HEK293 (cell line): Measurements from ENCODE around the gene MORN1.
A peak's percentile ranks its signal among the peaks of the same experiment; 100 is the strongest.

Source experiments
- CTCF ChIA-PET: fragments of 350-600 bp; formaldehyde crosslinking; extraction: SDS; loops from one replicate; lab custom pipeline; 2021; ENCODE audit warnings: antibody characterized with exemption; lab: Yijun Ruan, JAX
- POLR2A ChIA-PET: fragments of 300-600 bp; formaldehyde crosslinking; extraction: SDS; loops from one replicate; lab custom pipeline; 2020; ENCODE audit warnings: antibody characterized with exemption, inconsistent platforms; lab: Yijun Ruan, JAX
- H3K27ac ChIP-seq: fragments of 200-500 bp; sonication (Bioruptor generic); 2 replicates; pipeline ENCODE4 v1.5.1; 2014; ENCODE audit warnings: low read depth, low read length, control low read depth, inconsistent platforms; ENCODE audit errors: extremely low read depth
- H3K36me3 ChIP-seq, 2 experiments: fragments of 200-500 bp in 1 of 2; sonication (Bioruptor generic) in 1 of 2; 1 replicate in 1 of 2; 2 replicates in 1 of 2; pipeline ENCODE4 v1.5.1; 2014 to 2017; ENCODE audit warnings: inconsistent platforms in 2 of 2, low read length in 2 of 2; ENCODE audit not compliant: control insufficient read depth in 2 of 2, insufficient read depth in 1 of 2
- H3K4me1 ChIP-seq: fragments of 200-500 bp; sonication (Bioruptor generic); 2 replicates; pipeline ENCODE4 v1.5.1; 2014; ENCODE audit warnings: mild to moderate bottlenecking, low read length, inconsistent platforms; ENCODE audit not compliant: control insufficient read depth, insufficient read depth
- H3K4me3 ChIP-seq: 2 replicates; pipeline ENCODE4 v1.5.1; 2011; ENCODE audit warnings: low read depth, mild to moderate bottlenecking, control low read depth, low read length, moderate library complexity
- H3K9me3 ChIP-seq: fragments of 200-500 bp; sonication (Bioruptor generic); 2 replicates; pipeline ENCODE4 v1.5.1; 2014; ENCODE audit warnings: low read depth, low read length, inconsistent platforms; ENCODE audit not compliant: control insufficient read depth, insufficient read depth
- TCF7L2 ChIP-seq: IDR thresholded peaks from 2 replicates; pipeline ENCODE4 v1.6.1; 2011; ENCODE audit warnings: low read depth, mild to moderate bottlenecking, inconsistent platforms, low read length, moderate library complexity, borderline replicate concordance
- ZBTB17 ChIP-seq: fragments of 450-650 bp; formaldehyde crosslinking; IDR thresholded peaks from 2 replicates; pipeline ENCODE4 v1.5.1; 2016; ENCODE audit warnings: missing biosample characterization, missing genetic modification characterization
- ZBTB48 ChIP-seq: fragments of 450-650 bp; formaldehyde crosslinking; IDR thresholded peaks from 2 replicates; pipeline ENCODE4 v1.5.1; 2016; ENCODE audit warnings: missing biosample characterization, missing genetic modification characterization
- ZNF121 ChIP-seq: fragments of 450-650 bp; formaldehyde crosslinking; IDR thresholded peaks from 2 replicates; pipeline ENCODE4 v1.5.1; 2016; ENCODE audit warnings: missing biosample characterization, missing genetic modification characterization
- ZNF16 ChIP-seq: fragments of 450-650 bp; formaldehyde crosslinking; IDR thresholded peaks from 2 replicates; pipeline ENCODE4 v1.5.1; 2016; ENCODE audit warnings: low read depth, missing biosample characterization, missing genetic modification characterization
- ZNF2 ChIP-seq: fragments of 450-650 bp; formaldehyde crosslinking; IDR thresholded peaks from 2 replicates; pipeline ENCODE4 v1.5.1; 2016; ENCODE audit warnings: missing biosample characterization, missing genetic modification characterization
- ZNF335 ChIP-seq: fragments of 450-650 bp; formaldehyde crosslinking; conservative IDR thresholded peaks from 2 replicates; pipeline ENCODE4 v1.5.1; 2016; ENCODE audit warnings: missing biosample characterization, missing genetic modification characterization
- ZNF37A ChIP-seq: fragments of 450-650 bp; IDR thresholded peaks from 2 replicates; pipeline ENCODE4 v1.5.1; 2018; ENCODE audit warnings: missing biosample characterization, missing genetic modification characterization
- ZNF48 ChIP-seq: fragments of 450-650 bp; formaldehyde crosslinking; IDR thresholded peaks from 2 replicates; pipeline ENCODE4 v1.5.1; 2016; ENCODE audit warnings: missing biosample characterization, missing genetic modification characterization
- ZNF501 ChIP-seq: fragments of 450-650 bp; formaldehyde crosslinking; IDR thresholded peaks from 2 replicates; pipeline ENCODE4 v1.5.1; 2016; ENCODE audit warnings: missing biosample characterization, missing genetic modification characterization
- ZNF777 ChIP-seq: fragments of 450-650 bp; formaldehyde crosslinking; IDR thresholded peaks from 2 replicates; pipeline ENCODE4 v1.5.1; 2017; ENCODE audit warnings: missing biosample characterization, missing genetic modification characterization, borderline replicate concordance
- ZNF843 ChIP-seq: fragments of 450-650 bp; formaldehyde crosslinking; IDR thresholded peaks from 2 replicates; pipeline ENCODE4 v1.5.1; 2016; ENCODE audit warnings: missing biosample characterization, missing genetic modification characterization
- TF ChIP-seq, protein P1 (sequence below): fragments of 450-650 bp; formaldehyde crosslinking; IDR thresholded peaks from 2 replicates; pipeline ENCODE4 v1.5.1; 2016; ENCODE audit warnings: missing biosample characterization, missing genetic modification characterization
- TF ChIP-seq, protein P2 (sequence below): fragments of 450-650 bp; formaldehyde crosslinking; optimal IDR thresholded peaks from 2 replicates; pipeline ENCODE3; 2016; ENCODE audit warnings: missing biosample characterization, mild to moderate bottlenecking, missing genetic modification characterization
- TF ChIP-seq, protein P3 (sequence below): fragments of 450-650 bp; formaldehyde crosslinking; IDR thresholded peaks from 2 replicates; pipeline ENCODE4 v1.5.1; 2016; ENCODE audit warnings: missing biosample characterization, missing genetic modification characterization
- TF ChIP-seq, protein P4 (sequence below): fragments of 450-650 bp; formaldehyde crosslinking; IDR thresholded peaks from 2 replicates; pipeline ENCODE4 v1.5.1; 2016; ENCODE audit warnings: missing biosample characterization, missing genetic modification characterization
- TF ChIP-seq, protein P5 (sequence below): fragments of 450-650 bp; formaldehyde crosslinking; IDR thresholded peaks from 2 replicates; pipeline ENCODE4 v1.5.1; 2016; ENCODE audit warnings: missing biosample characterization, missing genetic modification characterization
- TF ChIP-seq, protein P6 (sequence below): fragments of 450-650 bp; formaldehyde crosslinking; IDR thresholded peaks from 2 replicates; pipeline ENCODE4 v1.5.1; 2016; ENCODE audit warnings: missing biosample characterization, missing genetic modification characterization

The MORN1 gene

DNA sequence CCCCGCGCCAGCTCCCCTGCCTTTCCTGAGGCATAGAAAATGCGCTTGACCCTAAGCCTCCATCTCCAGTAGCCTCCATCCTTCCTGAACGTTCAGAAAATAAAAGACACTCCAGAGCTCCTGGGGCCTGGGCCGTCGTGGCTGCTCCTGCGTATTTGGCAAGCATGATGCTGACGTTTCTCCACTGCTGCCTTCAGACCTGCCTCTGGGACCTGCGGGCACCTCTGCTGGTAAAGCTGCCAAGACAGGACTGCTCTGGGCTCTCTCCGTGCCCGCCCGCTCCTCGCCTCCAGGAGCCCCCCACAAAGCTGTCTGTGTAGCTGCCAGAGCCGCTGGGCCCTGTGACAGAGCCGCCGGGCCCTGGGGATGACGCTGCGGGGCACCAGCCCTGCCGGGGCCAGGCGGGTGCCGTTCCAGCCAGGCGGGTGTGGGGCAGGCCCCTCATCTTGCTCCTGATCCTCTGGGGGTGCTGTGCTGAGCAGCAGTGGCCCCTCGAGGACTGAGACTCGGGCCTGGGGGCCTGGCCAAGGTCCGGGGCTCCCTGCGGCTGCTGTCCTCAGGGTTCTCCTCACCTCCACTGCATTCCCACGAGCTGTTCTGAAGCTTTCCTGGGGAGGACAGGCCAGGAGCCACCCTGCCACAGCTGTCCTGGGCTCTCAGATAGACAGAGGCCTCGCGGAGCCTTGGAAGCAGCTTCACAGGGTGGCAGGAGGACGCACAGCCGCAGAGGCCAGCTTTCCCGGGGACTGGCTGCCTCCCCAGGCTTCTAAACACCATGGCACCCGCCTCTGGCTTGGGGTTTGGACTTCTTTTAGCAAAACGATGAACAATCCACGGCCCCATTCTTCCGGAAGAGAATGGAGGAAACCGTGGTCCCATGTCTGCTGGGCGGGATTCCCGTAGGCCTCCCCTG, 48.1 kb downstream of the MORN1 start:
- Histone ChIP-seq H3K4me1 (no peaks in the 10 kb centered on the region), H3K9me3 (no peaks in the 10 kb centered on the region), H3K27ac (no peak overlapping the region), H3K4me3 (no peak overlapping the region), H3K36me3 (no peaks in the 10 kb centered on the region)
- POLR2A ChIA-PET = no interaction called here
- CTCF ChIA-PET = no interaction called here
- no peak for TF ChIP-seq TCF7L2
- TF ChIP-seq ZNF335 (tag by site-specific recombination) = 0 out of 2 replicates have a peak, but pooled peaks have one; percentile 21

DNA sequence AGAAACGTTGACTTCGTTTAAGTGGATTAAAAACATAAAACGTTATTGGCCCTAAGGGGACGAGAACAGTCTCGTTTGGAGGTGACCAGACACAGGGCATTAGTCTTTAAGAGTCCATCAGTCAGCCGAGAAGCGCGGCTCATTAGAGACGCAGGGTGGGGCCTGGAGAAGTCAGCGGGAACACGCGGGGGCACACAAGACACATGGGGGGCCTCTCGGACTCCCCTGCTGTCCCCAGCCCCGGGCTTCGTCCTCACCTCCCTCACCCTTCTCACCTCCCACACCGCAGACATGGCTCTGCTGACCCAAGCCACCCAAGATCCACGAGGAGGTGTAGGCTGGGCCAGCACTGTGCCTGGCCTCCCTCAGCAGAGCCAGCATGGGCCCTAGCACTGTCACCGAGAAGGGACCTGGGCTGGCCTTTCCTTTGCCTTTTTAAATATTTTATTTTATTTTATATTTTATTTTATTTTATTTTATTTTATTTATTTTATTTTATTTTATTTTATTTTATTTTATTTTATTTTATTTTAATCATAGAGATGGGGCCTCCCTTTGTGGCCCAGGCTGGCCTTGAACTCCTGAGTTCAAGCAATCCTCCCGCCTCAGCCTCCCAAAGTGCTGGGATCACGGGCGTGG, 48.9 kb downstream of the MORN1 start:
- ChIA-PET CTCF (no interaction called here), POLR2A (no interaction called here)
- H3K27ac ChIP-seq = no peak overlapping the region
- no peaks in the 10 kb centered on the region for H3K36me3 ChIP-seq
- H3K4me3 ChIP-seq = no peak overlapping the region
- H3K4me1 ChIP-seq = no peaks in the 10 kb centered on the region
- no peak for TF ChIP-seq ZNF121 (tag by site-specific recombination)
- TF ChIP-seq, protein P1, sequence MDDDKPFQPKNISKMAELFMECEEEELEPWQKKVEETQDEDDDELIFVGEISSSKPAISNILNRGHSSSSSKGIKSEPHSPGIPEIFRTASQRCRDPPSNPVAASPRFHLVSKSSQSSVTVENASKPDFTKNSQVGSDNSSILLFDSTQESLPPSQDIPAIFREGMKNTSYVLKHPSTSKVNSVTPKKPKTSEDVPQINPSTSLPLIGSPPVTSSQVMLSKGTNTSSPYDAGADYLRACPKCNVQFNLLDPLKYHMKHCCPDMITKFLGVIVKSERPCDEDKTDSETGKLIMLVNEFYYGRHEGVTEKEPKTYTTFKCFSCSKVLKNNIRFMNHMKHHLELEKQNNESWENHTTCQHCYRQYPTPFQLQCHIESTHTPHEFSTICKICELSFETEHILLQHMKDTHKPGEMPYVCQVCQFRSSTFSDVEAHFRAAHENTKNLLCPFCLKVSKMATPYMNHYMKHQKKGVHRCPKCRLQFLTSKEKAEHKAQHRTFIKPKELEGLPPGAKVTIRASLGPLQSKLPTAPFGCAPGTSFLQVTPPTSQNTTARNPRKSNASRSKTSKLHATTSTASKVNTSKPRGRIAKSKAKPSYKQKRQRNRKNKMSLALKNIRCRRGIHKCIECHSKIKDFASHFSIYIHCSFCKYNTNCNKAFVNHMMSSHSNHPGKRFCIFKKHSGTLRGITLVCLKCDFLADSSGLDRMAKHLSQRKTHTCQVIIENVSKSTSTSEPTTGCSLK (tag by site-specific recombination) = no peak
- TF ChIP-seq, protein P2, sequence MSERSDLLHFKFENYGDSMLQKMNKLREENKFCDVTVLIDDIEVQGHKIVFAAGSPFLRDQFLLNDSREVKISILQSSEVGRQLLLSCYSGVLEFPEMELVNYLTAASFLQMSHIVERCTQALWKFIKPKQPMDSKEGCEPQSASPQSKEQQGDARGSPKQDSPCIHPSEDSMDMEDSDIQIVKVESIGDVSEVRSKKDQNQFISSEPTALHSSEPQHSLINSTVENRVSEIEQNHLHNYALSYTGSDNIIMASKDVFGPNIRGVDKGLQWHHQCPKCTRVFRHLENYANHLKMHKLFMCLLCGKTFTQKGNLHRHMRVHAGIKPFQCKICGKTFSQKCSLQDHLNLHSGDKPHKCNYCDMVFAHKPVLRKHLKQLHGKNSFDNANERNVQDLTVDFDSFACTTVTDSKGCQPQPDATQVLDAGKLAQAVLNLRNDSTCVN (tag by site-specific recombination) = no peak
- no peak for TF ChIP-seq ZNF501 (tag by site-specific recombination)
- no peak for TF ChIP-seq ZNF16
- no peak for TF ChIP-seq ZNF48 (tag by site-specific recombination)
- TF ChIP-seq, protein P3, sequence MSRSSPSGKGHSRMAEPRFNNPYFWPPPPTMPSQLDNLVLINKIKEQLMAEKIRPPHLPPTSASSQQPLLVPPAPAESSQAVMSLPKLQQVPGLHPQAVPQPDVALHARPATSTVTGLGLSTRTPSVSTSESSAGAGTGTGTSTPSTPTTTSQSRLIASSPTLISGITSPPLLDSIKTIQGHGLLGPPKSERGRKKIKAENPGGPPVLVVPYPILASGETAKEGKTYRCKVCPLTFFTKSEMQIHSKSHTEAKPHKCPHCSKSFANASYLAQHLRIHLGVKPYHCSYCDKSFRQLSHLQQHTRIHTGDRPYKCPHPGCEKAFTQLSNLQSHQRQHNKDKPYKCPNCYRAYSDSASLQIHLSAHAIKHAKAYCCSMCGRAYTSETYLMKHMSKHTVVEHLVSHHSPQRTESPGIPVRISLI (tag by site-specific recombination) = no peak
- no peak for TF ChIP-seq ZNF335 (tag by site-specific recombination)
- no peak for TF ChIP-seq ZNF37A
- TF ChIP-seq, protein P4, sequence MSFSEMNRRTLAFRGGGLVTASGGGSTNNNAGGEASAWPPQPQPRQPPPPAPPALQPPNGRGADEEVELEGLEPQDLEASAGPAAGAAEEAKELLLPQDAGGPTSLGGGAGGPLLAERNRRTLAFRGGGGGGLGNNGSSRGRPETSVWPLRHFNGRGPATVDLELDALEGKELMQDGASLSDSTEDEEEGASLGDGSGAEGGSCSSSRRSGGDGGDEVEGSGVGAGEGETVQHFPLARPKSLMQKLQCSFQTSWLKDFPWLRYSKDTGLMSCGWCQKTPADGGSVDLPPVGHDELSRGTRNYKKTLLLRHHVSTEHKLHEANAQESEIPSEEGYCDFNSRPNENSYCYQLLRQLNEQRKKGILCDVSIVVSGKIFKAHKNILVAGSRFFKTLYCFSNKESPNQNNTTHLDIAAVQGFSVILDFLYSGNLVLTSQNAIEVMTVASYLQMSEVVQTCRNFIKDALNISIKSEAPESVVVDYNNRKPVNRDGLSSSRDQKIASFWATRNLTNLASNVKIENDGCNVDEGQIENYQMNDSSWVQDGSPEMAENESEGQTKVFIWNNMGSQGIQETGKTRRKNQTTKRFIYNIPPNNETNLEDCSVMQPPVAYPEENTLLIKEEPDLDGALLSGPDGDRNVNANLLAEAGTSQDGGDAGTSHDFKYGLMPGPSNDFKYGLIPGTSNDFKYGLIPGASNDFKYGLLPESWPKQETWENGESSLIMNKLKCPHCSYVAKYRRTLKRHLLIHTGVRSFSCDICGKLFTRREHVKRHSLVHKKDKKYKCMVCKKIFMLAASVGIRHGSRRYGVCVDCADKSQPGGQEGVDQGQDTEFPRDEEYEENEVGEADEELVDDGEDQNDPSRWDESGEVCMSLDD = no peak
- TF ChIP-seq, protein P5, sequence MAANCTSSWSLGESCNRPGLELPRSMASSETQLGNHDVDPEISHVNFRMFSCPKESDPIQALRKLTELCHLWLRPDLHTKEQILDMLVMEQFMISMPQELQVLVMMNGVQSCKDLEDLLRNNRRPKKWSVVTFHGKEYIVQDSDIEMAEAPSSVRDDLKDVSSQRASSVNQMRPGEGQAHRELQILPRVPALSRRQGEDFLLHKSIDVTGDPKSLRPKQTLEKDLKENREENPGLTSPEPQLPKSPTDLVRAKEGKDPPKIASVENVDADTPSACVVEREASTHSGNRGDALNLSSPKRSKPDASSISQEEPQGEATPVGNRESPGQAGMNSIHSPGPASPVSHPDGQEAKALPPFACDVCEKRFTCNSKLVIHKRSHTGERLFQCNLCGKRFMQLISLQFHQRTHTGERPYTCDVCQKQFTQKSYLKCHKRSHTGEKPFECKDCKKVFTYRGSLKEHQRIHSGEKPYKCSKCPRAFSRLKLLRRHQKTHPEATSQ = no peak
- no peak for TF ChIP-seq ZBTB17 (tag by site-specific recombination)
- no peak for TF ChIP-seq ZBTB48
- no peak for TF ChIP-seq ZNF2 (tag by site-specific recombination)
- TF ChIP-seq ZNF843 (tag by site-specific recombination) = no peak
- TF ChIP-seq ZNF777 (tag by site-specific recombination) = no peak
- TF ChIP-seq, protein P6, sequence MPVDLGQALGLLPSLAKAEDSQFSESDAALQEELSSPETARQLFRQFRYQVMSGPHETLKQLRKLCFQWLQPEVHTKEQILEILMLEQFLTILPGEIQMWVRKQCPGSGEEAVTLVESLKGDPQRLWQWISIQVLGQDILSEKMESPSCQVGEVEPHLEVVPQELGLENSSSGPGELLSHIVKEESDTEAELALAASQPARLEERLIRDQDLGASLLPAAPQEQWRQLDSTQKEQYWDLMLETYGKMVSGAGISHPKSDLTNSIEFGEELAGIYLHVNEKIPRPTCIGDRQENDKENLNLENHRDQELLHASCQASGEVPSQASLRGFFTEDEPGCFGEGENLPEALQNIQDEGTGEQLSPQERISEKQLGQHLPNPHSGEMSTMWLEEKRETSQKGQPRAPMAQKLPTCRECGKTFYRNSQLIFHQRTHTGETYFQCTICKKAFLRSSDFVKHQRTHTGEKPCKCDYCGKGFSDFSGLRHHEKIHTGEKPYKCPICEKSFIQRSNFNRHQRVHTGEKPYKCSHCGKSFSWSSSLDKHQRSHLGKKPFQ (tag by site-specific recombination) = no peak
- H3K9me3 ChIP-seq = no peaks in the 10 kb centered on the region
